HG03097 (cell line): ENCODE measurements around the gene GLIS1.

Experiments used
- ATAC-seq: cut with Tn5 transposase; IDR thresholded peaks from one replicate; pipeline ENCODE4 v1.9.1; 2021; ENCODE audit not compliant: unreplicated experiment, low FRiP score

GLIS1 gene

DNA sequence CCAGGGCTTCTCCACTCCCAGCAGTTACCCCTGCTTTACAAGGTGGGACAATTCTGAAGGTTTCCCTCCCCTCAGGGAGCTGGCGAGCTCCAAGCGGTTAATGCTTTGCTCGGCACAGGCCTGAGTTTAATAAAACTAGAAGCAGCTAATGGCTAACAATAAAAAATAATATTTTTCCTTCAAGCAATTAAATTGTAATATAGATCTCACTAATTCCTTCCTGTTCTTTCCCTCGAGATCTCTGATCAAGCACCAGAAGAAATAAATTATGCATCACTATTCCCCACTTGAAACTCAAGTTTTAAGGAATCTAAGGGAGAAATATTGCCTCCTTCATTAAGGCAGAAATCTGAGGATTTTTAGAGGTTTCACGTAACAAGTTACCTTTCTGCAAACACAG is 42.9 kb downstream of the GLIS1 start:
- no peak for ATAC-seq

DNA sequence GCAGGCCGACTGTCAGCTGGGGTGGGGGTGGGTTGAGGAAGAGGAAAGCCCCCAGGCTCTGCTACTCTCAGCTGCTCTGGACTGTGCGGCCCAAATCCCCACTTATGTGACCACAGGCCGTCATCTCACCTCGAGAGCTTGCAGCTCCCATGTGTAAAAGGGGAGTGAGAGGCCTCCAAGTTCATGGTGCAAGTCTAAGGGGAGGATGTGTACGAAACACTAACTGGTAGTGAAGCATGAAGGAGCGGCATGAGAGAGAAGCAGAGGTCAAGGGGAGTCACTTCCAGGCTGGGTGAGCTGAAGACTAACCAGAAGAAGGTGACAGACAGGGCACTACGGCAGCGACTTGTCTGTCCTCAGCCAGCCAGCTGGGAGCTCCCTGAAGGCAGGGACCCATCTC is 43.8 kb downstream of the GLIS1 start:
- no peak for ATAC-seq

DNA sequence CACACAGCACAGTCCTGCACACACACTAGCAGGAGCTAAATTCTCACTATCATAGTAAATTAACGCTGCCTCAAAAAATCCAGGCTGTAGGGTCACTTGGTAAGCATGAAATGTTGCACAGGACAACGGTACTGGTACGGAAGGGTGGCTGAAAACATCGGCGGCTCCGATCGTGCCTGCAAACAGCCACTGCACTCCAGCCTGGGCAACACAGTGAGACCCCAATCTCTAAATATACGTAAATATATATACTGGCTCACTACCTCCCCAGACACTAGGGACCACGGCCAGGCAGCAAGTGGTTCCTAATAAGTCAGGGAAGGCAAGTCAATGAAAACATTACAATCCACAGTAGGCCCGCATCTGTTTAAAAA is 44.3 kb downstream of the GLIS1 start:
- ATAC-seq, result no peak

DNA sequence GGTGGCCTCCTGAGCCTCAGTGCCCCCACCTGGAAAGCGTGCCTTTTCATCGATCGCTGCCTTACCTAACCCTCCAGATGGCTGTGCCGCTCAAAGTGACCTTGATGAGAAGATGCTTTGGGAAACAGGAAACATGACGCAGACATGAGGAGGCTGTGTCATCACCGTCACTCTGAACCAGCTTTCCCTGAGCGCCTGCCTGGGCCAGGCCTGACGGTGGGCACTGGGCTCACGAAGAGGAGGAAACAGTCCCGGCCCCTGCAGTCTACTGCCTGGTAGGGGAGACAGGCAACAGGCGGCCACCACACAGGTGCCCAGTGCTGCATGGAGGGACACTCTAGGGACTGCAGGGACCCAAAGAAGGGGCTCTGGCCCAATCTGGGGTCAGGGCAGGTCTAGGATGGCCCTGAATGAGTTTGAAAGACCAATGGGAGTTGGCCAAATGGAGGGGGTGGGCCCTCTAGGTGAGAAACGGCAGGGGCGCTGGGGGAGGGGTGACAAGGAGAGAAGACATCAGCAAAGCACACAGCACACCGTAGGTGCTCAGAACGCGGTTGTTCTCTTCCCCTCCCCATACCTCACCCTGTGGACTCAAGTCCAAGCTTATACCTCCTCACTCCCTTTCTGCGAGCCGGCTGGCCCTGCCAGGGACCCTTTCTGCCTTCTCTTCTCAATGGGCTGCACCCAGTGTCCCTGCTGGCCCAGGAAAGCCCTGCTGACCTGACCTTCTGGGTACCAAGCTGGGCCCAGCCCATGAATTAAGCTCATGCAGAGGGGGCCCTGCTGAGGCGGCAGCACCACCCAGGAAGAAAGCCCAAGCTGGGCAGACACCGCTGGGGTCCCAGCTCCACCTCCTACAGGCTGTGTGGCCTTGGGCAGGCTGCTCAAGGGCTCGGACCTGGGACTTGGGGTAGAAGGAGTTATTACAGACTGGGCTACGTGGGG is 44.9 kb downstream of the GLIS1 start:
- ATAC-seq, result no peak

DNA sequence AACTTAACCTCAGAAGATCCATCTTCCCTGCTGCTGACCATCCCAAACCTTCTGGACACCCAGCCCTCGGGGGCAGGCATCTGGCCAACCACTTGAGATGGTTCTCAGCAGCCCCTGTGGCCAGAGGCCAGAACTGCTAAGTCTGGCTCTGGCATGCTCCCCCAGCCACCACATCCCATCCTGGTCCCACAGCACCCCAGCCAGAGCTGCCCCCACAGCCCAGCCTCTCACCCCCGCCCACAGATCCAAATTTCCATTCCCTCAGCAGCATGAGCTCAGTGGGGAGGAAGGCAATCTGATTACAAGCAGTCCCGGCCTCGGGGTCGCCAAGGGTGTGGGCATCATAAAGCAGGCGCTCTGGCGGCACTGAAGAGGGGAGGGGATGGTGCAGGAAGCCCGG is 45.6 kb downstream of the GLIS1 start:
- no peak for ATAC-seq

DNA sequence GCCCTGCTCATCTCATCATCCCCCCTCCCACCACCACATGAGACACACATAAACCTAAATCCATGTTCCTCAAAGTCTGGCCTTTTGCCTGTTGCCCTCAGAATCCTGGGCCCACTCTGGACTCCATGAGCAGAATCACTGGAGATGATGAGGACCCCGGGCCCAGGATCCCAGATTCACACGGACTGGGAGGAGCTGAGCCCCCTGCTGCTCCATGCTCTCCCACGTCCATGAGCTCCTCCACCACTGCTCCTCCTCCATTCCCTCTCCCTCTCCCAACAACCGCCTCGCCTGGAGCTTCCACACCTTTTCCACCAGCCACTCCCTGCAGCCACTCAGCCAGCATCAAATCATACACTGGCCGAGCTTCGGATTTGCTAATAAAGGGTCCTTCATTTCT is 47.6 kb downstream of the GLIS1 start:
- ATAC-seq, result no peak

DNA sequence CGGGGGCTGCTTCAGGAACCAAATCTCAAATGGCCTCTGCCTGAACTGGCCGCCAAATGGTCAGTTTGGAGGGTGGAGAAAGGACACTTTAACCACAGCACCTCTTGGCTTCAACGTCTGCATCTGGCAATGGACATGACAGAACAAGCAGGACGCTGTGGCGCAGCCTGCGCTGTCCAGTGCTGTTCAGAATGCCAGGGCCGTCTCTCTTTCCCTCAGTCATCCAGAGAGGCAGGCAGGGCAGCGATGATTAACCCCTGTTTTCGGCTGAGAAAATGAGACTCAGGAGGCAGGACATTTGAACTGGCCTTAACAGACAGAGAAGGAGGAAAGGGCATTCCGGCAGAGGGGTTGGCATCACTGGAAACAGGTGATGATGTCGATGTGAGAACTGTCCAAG is 48.6 kb downstream of the GLIS1 start:
- ATAC-seq, result no peak

DNA sequence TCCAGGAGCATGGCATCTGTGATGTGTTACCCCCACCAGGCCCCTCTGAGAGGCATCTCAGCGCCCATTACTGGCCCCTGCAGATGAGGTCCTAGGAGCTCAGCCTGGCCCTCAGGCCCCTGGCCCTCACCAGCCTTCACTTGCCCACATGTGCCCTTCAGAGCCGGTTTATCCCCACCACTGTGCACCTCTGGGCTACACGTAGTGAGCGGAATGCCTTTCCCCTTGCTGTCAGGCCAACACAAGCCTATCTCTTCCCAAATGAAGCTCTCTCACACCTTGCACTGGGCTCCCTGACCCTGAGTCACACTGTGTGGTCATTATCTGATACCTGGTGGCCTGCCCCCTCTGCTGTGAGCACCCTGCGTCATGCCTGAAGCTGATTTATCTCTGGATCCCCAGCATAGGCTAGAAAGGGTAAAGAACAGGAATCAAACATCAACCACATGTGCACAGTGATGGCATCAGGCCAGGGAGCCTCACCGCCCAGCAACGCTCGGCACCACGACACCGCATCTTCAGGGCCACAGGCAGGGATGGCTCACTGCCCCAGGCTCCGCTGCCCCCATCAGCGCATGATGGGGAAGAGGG is 49.1 kb downstream of the GLIS1 start:
- ATAC-seq, result no peak

DNA sequence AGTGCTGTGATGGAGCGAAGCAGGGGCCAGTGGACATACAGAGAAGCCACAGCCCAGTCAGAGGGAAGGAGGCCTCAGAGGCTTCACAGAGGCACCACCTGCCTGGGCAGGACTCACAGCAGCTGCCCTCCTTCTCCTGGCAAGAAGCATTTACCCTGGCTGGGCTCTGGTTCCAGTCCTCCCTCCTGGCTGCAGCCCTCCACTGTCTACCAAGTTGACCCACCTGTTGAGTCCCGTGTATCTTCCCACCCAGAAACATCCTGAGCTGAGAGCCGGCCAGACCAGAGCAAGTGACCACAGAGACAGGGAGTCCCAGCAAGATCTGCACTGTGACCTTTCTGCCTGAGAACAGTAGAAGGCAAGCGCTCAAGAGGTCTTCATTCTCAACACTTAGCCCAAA is 49.7 kb downstream of the GLIS1 start:
- no peak for ATAC-seq

DNA sequence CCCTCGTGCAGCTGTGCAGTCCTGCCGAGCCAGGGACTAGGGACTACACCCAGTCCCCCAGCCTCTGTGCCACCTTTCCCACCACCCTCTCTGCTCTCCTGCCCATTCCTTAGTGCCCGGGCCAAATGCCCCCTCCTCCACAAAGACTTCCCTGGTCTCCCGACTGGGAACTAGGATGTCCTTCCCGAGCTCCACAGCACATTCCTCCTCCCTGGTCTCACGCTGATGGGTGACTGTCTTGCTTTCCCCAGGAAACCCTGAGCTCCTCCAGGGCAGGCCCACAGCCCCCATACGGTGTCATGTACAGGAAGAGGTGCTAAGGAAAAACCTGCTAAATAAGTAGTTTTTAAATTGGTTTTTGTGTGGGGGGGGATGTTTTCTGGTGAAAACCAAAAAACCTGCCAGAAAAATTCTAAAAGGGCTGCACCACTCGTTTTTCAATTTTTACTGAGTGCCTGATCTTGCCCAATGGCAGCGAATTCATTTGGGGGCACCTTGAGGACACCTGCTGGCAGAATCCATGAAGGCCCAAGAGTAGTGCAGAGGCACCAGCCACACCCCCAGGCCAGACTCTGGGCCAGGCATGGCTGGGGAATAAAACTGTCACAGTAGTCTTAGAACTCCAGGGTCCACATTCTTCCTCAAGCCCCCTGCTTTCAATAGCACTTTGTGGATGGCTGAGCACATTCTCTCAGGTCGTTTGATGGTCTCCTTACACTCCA is 50.4 kb downstream of the GLIS1 start:
- no peak for ATAC-seq

DNA sequence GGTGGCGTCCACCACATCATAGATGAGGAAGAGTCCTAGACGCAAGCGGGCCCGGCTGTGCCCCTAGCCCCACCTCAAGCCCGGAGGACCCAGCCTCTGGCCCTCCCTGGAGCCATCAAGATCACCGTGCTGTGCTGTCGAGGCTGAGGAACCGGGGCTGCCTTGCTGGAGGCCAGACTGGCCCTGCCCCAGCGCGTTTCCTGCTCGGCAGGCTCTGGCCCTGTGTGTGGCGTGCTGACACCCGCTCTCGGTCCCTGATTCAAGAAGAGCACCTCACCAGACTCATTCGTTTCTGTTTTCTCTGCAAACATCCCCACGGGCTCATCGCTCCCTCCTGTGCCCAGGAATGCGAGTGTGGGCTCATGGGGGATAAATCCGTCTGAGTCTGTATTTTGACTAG is 51.1 kb downstream of the GLIS1 start:
- no peak for ATAC-seq

DNA sequence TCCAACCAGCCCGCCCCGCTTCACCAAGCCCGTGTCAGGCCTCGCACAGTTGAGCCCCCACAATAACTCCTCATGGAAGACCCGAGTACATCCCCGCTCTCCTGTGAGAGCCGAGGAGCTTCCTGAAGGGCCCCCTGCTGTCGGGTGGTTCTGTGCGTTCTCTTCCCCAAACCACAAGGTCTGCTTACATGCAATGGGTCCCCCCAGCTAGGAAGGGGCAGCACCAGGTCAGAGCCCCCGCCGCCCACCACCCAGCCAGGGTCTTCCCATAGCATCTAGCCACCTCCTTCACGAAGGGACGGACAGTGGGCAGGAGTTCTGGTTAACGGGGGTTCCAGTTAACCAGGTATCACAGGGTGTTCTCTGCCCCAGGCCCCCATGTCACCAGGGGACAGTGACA is 51.5 kb downstream of the GLIS1 start:
- no peak for ATAC-seq

DNA sequence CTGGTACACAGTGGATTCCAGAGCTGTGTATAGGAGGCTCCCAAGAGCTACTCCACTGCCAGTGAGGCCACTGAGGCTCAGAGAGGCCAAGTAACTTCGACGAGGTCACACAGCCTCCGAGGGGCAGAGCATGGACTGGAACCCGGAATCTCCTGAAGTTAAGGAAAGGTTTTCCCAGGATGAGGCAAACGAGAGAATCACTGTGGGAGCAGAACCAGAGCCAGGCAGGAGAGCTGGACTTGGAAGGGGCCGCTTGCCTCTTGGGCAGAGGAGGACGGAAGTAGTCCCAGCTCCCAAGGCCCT is 52.0 kb downstream of the GLIS1 start:
- no peak for ATAC-seq

DNA sequence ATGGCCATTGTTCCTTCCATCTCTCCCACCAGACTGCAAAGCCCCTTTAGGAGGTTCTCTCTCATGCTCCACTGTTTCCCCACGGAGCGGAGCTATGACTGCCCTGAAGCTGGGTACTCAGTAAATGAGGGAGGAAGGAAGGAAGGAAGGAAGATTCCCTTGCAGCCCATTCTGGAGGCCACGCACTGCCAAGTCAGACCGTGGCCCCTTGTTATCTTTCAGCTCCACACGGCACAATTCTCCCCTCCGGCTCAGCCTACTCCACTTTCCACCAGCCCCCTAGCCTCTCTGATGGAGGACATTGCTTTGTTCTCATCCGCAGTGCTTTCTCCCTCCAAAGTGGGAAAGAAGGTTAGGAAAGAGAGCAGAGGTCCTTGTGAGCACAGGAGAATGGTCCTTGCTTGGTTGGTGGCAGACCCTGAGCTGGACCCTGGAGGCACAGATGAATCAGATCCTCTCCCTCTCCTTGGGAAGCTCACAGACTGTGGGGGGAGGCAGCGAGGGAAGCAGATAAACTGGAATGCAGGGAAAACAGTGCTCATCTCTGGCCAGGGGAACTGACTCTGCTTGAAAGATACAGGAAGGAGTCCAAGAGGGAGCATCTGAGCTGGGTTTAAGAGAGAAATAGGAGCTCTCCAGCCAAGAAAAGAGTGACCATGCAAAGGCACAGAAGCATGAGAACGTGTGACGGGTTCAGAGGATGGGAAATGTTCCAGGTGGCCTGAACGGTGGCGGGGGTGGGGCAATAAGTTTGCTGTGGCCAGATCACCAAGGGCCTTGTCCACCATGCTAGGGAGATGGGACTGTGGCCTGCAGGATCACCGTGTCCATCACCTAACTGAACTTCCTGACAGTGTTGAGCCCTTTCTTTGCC is 52.6 kb downstream of the GLIS1 start:
- ATAC-seq, result no peak

DNA sequence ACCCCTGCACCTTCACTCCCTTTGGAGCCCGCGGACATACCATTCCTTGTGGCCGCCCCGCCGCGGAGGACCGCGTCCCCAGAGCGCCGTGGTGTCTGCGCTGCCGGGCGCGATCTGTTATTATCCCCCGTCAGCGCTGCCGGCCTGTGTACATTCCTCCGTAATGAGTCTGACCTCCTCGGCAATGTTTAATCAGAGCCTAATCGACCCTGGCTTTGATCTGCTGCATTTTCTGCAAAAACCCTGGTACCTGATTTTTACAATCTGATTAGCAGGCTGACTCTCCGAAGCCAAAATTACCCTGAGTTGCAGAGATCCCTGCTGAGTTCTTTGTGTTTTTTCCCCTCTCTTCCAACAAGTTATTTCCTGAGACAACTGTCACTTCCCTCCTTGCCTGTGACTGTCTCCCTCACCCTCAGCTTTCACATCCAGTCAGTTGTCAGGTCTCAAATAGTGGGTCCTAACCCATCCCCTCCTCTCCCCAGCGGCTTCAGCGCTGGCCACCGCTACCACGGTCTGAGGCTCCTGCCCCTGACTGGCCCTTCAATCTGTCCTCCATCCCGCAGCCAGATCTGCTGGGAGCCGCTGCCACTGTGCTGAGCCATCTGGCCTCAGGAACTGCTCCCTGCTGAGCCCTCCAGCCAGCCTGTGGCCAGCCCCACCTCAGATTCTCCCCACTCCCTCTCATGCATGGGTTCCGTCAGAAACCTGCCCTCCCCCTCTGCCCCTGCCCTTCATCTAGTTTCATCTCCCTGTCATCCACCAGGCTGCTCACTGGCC is 53.5 kb downstream of the GLIS1 start:
- ATAC-seq, result no peak

DNA sequence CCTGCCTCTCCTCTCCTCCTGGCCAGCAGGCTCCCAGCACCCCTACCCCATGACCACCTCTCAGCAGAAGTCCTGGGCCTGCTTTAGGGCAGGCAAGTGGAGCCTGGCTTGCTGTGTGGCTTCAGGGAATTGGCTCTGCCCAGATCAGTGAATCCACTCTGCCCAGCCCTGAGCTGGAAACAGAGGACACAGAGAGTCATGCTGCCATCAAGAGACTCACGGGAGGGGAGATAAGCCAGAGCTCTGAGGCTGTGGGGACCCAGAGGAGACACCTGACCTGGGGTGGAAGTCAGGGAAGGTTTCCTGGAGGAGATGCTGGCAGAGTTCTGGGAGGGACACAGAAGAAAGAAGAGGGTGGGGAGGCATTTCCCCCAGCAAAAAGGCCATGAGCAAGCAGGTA is 54.2 kb downstream of the GLIS1 start:
- no peak for ATAC-seq

DNA sequence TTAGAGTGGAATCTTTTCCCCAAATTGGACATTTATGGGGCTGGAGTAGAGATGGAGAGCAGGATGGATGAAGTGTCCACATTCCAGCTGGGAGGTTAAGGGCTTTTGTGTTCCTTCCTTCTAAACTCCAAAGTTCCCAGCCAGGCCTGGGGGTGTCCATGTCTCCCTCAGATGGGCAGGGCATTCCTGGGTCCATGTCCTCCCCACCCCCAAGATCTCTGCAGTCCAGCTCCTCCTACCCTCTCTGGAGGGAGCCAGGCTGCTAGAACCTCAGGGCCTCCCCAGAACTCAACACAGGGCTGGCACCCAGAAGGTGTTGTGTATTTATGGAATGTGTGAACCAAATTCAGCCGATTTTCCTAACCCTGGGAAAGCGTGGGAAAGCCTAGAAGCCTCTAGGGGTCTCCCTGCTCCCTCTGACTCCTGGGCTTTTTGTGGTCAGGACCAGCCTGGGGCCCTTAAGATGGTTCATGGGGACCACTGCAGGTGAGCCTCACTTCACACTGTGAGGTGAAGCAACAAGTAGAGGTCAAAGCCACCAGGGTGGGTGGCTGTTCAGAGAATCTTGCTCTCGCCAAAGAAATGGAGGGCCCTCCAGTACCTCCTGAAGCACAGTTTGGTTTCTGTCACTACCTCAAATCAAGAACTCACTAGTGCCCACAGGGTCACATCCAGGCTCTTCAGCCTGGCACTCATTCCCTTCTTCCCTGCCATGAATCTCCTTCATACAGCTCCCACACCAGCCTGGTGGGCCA is 54.8 kb downstream of the GLIS1 start:
- no peak for ATAC-seq

DNA sequence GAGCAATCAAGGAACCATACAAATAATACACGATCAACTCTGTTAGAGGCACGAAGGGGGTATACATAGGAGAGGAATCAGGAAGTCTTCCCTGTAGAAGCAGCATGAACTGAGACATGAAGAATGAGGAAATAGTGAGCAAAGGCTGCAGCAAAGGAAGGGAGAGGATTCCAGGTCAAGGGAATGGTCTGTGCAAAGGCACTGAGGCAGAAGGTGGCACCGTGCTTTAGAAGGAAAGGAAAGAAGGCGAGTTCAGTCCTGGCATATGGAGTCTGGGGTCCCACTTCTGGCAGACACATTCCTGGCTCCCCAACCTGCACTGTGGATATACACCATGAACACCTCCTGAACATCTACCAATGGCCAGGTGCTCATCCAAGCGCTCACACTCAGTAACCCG is 56.1 kb downstream of the GLIS1 start:
- no peak for ATAC-seq

DNA sequence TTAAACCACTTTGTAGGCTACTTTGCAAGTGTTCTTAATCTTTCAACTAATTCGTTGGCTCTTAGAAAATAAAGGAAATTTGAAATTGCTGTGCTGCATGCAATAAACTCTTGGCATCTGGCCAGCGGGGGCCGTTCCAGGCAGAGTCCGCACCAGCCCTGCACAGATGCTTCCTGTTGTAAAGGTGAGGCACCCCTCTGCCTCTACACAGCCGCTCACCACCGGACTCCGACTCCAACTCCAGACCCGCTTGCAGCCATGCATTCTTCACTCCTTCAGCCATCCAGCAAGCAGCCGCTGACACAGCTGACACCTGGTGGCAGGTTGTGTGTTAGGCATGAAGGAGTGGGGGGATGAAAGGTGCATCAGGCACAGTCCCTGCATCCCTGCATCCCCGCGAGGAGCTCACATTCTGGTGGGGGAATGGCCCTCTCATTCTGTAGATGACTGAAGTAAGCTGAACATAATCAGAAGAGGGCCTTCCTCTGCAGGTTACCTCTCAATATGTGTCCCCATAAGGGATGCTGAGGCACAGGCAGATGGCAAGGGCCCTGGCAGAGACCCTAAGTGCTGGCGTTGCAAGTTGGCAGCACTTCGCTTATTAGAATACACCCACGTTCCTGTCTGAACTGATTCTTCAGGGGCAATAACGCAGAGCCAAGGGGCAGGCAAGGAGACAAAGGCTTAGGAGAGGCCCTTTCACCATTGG is 56.8 kb downstream of the GLIS1 start:
- ATAC-seq, result no peak
